Heart right ventricle (tissue), 16 donors: ENCODE results near the gene SH2D4B. TPM values are rescaled to one million over a fixed set of nuclear protein-coding genes. Genes with fewer than 3 reads are reported as not detected.

Experiments used
- ATAC-seq, 8 donors: fragments of 200-7000 bp; cut with Tn5 transposase; one replicate each; pipeline ENCODE4 v1.9.1; 2020; ENCODE audit warnings: mild to moderate bottlenecking in 8 of 8, moderate library complexity in 8 of 8, moderate number of reproducible peaks in 1 of 8
- DNase-seq, 2 donors: peaks; one replicate each; pipeline ENCODE4 v3.0.0-alpha.2; 2020
- H3K27ac ChIP-seq, 10 donors: fragments of 200-600 bp; sonication (generic) in 2 of 10; one replicate each; pipeline versions ENCODE4 v1.5.0 to v1.8.0; 2020 to 2022; ENCODE audit warnings: mild to moderate bottlenecking in 3 of 10
- H3K27me3 ChIP-seq, 7 donors: fragments of 200-600 bp; one replicate each; pipeline ENCODE4 v1.8.0; 2021 to 2022; ENCODE audit warnings: mild to moderate bottlenecking in 2 of 7
- H3K36me3 ChIP-seq, 9 donors: fragments of 200-600 bp; sonication (generic) in 1 of 9; one replicate each; pipeline versions ENCODE4 v1.5.0 to v1.8.0; 2020 to 2022; ENCODE audit warnings: mild to moderate bottlenecking in 2 of 9
- H3K4me1 ChIP-seq, 9 donors: fragments of 200-600 bp; sonication (generic) in 1 of 9; one replicate each; pipeline versions ENCODE4 v1.5.0 to v1.8.0; 2020 to 2022; ENCODE audit warnings: mild to moderate bottlenecking in 4 of 9
- H3K4me3 ChIP-seq, 10 donors: fragments of 200-600 bp; sonication (generic) in 2 of 10; one replicate each; pipeline versions ENCODE4 v1.5.0 to v1.8.0; 2020 to 2022; ENCODE audit warnings: mild to moderate bottlenecking in 7 of 10, moderate library complexity in 2 of 10
- H3K9me3 ChIP-seq, 11 donors: fragments of 200-600 bp in 10 of 11; sonication (generic) in 2 of 11; one replicate each; pipeline versions ENCODE4 v1.5.0 to v1.8.0; 2013 to 2022; ENCODE audit warnings: mild to moderate bottlenecking in 2 of 11, control low read depth in 1 of 11, moderate library complexity in 1 of 11
- WGBS, 2 donors: extraction: QIAGEN DNeasy Blood & Tissue Kit; methylation state at CpG; one replicate each; pipeline ENCODE4 v1.1.7; 2013; ENCODE audit warnings: inconsistent platforms in 1 of 2; 5-methylcytosine and 5-hydroxymethylcytosine counted together
- intact Hi-C, 10 donors: fragments of 100-400 bp; cut with DNase I; formaldehyde crosslinking; loops; one replicate each; pipeline versions ENCODE4 v1.11.1 to v1.14.2; 2022
- polyA plus RNA-seq, 2 donors: library from polyadenylated mRNA; stranded (reverse); fragments of 200-250 nt; gene quantifications; one replicate each; pipeline ENCODE4 v1.2.3, GENCODE V29; 2013
- total RNA-seq, 10 donors: library from RNA; stranded (reverse); fragmentation: NEBNext Ultra II Directional in 3 of 10; extraction: Animal tissue kit (Norgen Biotek cat#: 25700) in 3 of 10; gene quantifications; one replicate each; pipeline versions ENCODE4 v1.2.1 to v1.2.4, GENCODE V29; 2021 to 2023
- TF ChIP-seq, protein P1 (sequence below), 9 donors: fragments of 200-600 bp; sonication (generic) in 2 of 9; IDR thresholded peaks; one replicate each; pipeline versions ENCODE4 v1.5.0 to v1.8.0; 2021 to 2022; ENCODE audit warnings: antibody characterized with exemption in 9 of 9, mild to moderate bottlenecking in 5 of 9, moderate library complexity in 1 of 9
- donor health status: Arrhythmogenic right ventricular cardiomyopathy.
- donor health status: ischemic (EF 13 %, LVEDD 7.1; RV severe dilation, severe dysfunction).
- donor health status: healthy with polysubstance abuse.
- donor health status: DM: no; HTN: yes; CAD: no.
- donor health status: DM: no; HTN: no; CAD: no.
- donor health status: ischemic (EF 25% LVEDD 6.9; RV normal size, moderate dysfunction).
- donor health status: ischemic (EF 25% LVEDD 5.7; RV mildly dilated, moderate dysfunction).
- donor health status: healthy.
- donor health status: DM: yes; HTN: yes; CAD: no.
- donor health status: Ischemic cardiomyopathy.
- donor health status: ischemic (EF 35%, LVEDD 5.7; RV mildly dilated, moderate dysfunction).
- donor health status: nonischemic (EF 11% LVEDD 7.7; RV severe dilation, severe dysfunction).
- donor health status: DM: yes; HTN: yes; CAD: no.
- donor health status: PGD.
- donor health status: ischemic (EF 29% LVEDD 5.4; RV normal size, mild dysfunction).
- donor health status: nonischemic (EF 23%, LVEDD 6.1; RV moderate dilation, normal function).

The SH2D4B gene
- total and polyA plus RNA-seq, 12 donors, result not detected

- 81 to 84% methylated on average over 10 of the region's 10 CpGs for WGBS, 2 donors
- Histone ChIP-seq H3K4me3 (no peak overlapping the region), H3K27ac (no peak overlapping the region), H3K36me3 (no peaks in the 10 kb centered on the region), H3K4me1 (no peaks in the 10 kb centered on the region), H3K9me3 (peaks cover 0 to 3% (median 0%) of the 10 kb centered on the region in 11 donors), H3K27me3 (peaks cover 0 to 4% (median 0%) of the 10 kb centered on the region in 7 donors)
- no peak for DNase-seq
- intact Hi-C loops, result no loop called here
- TF ChIP-seq, protein P1, sequence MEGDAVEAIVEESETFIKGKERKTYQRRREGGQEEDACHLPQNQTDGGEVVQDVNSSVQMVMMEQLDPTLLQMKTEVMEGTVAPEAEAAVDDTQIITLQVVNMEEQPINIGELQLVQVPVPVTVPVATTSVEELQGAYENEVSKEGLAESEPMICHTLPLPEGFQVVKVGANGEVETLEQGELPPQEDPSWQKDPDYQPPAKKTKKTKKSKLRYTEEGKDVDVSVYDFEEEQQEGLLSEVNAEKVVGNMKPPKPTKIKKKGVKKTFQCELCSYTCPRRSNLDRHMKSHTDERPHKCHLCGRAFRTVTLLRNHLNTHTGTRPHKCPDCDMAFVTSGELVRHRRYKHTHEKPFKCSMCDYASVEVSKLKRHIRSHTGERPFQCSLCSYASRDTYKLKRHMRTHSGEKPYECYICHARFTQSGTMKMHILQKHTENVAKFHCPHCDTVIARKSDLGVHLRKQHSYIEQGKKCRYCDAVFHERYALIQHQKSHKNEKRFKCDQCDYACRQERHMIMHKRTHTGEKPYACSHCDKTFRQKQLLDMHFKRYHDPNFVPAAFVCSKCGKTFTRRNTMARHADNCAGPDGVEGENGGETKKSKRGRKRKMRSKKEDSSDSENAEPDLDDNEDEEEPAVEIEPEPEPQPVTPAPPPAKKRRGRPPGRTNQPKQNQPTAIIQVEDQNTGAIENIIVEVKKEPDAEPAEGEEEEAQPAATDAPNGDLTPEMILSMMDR (IDR thresholded peaks at IDR 0.05), result no peak
- no peak for ATAC-seq
Measured at GRCh38 chr10:80588546-80588945, 50.8 kb downstream of the SH2D4B start.

DNA sequence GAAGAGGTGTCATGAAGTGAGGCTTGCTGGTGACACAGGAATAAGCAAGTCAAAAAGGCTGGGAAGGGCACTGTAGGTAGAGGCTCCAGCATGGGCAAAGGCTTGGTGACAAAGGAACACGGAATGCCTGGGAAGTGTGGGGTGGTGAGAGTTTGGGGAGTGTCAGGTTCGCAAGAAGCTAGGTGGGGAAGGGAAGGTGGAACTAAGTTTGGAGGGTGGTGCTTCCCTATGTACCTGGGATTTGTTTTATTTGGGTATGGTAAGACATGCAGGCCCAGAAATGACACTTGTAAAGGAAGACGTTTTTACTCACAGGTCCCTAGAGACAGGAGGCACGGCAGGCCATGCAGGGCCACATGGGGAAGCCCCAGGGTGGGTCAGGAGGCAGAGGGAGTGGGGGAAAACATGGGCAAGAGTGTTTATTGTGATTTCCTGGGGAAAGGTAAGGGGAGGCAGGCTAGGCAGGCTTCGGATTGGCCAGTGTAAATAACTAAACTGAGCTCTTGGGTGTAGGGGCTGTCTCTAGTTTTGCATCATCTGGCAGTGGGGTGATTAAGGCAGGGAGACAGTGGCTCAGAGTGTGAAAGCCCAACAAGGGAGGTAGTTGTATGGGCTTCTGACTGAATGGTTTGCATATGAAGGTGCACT lies 52.1 kb downstream of the SH2D4B start:
- Histone ChIP-seq H3K36me3 (no peaks in the 10 kb centered on the region), H3K4me1 (no peaks in the 10 kb centered on the region), H3K27ac (no peak overlapping the region), H3K4me3 (no peak overlapping the region), H3K9me3 (peaks cover 0 to 6% (median 0%) of the 10 kb centered on the region in 11 donors), H3K27me3 (peaks cover 0 to 4% (median 0%) of the 10 kb centered on the region in 7 donors)
- TF ChIP-seq, protein P1 (IDR thresholded peaks at IDR 0.05), result no peak
- 63 to 74% methylated on average over 5 of the region's 5 CpGs for WGBS, 2 donors
- intact Hi-C loops, result no loop called here
- DNase-seq (no peak), ATAC-seq (no peak)

DNA sequence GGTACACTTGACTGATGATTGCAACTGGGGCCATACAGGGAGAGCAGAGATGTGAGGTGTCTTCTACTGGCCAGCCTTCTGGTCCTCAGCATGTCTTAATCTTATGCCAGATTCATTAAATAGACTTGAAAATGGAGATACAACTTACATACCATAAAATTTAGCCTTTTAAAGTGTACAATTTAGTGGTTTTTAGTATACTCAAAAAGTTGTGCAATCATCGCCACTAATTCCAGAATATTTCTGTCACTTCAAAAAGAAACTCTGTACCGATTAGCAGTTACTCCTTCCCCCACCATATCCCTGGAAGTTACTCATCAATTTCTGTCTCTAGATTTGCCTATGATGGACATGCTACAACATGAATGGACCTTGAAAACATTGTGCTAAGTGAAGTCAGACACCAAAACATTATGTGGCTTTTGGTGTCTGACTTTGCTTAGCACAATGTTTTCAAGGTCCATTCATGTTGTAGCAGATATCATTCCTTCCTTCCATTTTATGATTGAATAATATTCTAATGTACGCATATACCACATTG lies 53.0 kb downstream of the SH2D4B start:
- intact Hi-C loops, result no loop called here
- WGBS, 2 donors, result 96 to 97% methylated on average over 3 of the region's 3 CpGs
- no peaks in the 10 kb centered on the region for H3K4me1 ChIP-seq
- DNase-seq (no peak), ATAC-seq (no peak)
- TF ChIP-seq, protein P1 (IDR thresholded peaks at IDR 0.05), result no peak
- H3K9me3 ChIP-seq, result peaks cover 0 to 6% (median 0%) of the 10 kb centered on the region in 11 donors
- H3K36me3 ChIP-seq, result no peaks in the 10 kb centered on the region
- H3K4me3 ChIP-seq, result no peak overlapping the region
- no peak overlapping the region for H3K27ac ChIP-seq
- H3K27me3 ChIP-seq, result peaks cover 0 to 4% (median 0%) of the 10 kb centered on the region in 7 donors

DNA sequence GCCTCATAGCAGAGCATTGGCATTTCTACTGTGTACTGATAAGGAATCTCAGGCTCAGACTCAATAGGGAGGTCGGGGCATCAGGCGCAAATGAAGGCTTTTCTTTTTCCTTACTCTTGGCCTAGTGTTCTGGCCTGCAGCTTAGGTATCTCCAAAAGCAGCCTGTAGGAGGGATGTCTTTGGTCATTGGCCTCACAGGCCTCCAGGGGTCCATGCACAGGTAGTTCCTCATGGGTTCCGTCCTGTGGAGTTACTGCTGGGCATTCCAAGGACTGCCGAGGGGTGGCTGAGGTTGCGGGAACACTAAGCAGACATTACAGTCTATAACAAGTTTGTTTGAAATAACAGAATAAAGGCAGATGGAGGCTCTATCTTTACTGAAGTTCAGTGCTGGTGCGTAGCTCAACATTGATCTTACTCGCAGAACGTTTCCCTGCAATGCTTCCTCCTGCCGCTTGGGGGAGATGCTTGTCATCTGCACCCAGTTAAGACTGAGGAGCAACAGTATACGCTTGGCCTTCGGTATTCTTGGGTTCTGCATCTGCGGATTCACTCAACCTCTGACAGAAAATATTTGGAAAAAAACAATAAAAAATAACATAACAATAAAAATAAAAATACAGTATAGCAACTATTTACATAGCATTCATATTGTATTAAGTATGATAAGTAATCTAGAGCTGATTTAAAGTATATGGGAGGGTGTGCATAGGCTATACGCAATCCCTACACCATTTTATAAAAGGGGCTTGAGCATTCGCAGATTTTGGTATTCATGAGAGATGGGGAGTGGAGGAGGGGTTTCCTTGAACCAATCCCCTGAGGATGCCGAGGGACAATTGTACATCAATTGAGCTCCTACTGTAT lies 58.9 kb downstream of the SH2D4B start:
- TF ChIP-seq, protein P1 (IDR thresholded peaks at IDR 0.05), result peak; percentile 41 to 78 (median 69)
- peak in 2 of 8 donors; percentile 52 to 68 for ATAC-seq
- no peak for DNase-seq
- 62 to 66% methylated on average over 15 of the region's 15 CpGs for WGBS, 2 donors
- H3K9me3 ChIP-seq, result peaks cover 0 to 6% (median 0%) of the 10 kb centered on the region in 11 donors
- no peaks in the 10 kb centered on the region for H3K27me3 ChIP-seq
- H3K36me3 ChIP-seq, result no peaks in the 10 kb centered on the region
- H3K27ac ChIP-seq, result no peak overlapping the region
- intact Hi-C loops, result loop anchor here in 1 of 10 donors (5.0 kb wide), 1 partner anchor 154 kb away; no protein-coding TSS in a partner anchor
- H3K4me1 ChIP-seq, result peaks cover 0 to 25% (median 0%) of the 10 kb centered on the region in 9 donors
- H3K4me3 ChIP-seq, result no peak overlapping the region
